ENCODE measurements around the gene ADGRG1. TPM values are rescaled to one million over a fixed set of nuclear protein-coding genes. Genes with fewer than 3 reads are reported as not detected.
A peak's percentile ranks its signal among the peaks of the same experiment; 100 is the strongest.

Gene ADGRG1
- total RNA-seq, 2 donors from 2014 or later: 81.2 to 111 TPM

GRCh38 chr16:57629516-57630406, 1.3 kb downstream of the ADGRG1 start:
- ATAC-seq: no peak
- intact Hi-C loops (cut with DNase I, micrococcal nuclease): no loop called here
- DNase-seq: no peak

GRCh38 chr16:57630407-57630797, 2.0 kb downstream of the ADGRG1 start:
- DNase-seq: no peak
- intact Hi-C loops (cut with DNase I, micrococcal nuclease): no loop called here
- ATAC-seq: no peak

- ATAC-seq: no peak
- DNase-seq: no peak
- intact Hi-C loops (cut with DNase I, micrococcal nuclease): no loop called here
Observed at GRCh38 chr16:57630931-57631845, 2.8 kb downstream of the ADGRG1 start.

- DNase-seq: no peak
- intact Hi-C loops (cut with DNase I, micrococcal nuclease): no loop called here
- no peak for ATAC-seq
Observed at GRCh38 chr16:57632568-57632967, 4.1 kb downstream of the ADGRG1 start.

DNA sequence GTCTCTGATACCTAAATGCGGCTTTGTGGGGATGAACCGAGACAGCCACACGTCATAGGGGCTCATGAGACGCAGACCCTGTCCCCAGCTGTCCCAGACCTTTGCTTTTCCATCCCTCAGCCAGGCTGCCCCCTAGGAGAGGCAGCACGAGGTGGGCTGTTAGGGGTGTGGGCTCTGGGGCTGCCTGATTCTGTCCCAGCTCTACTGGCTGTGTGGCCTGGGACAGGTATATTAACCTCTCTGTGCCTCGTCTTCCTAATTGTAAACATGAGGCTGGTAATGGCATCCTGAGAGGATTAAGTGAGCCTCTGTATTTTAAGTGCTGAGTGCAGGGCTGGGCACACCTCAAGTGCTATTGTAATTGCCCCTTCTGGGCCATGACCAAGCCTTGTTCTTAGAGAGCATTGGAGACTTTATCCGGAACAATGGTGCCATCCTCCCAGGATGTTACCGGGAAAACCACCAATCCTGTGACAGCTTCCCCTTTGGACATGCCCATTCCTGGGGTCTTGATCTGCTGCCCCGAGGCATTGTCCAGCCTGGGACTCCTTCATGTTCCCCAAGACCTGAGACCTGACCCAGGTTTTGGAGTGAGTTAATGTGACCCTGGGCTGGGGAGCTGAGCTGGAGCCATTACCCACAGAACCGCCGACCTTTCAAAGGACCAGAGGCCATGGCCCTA, 5.1 kb downstream of the ADGRG1 start:
- ATAC-seq (no peak), DNase-seq (no peak)
- intact Hi-C loops (cut with DNase I, micrococcal nuclease): no loop called here

GRCh38 chr16:57634171-57634570, 5.7 kb downstream of the ADGRG1 start:
- no peak for ATAC-seq
- intact Hi-C loops (cut with DNase I, micrococcal nuclease): no loop called here
- no peak for DNase-seq

DNA sequence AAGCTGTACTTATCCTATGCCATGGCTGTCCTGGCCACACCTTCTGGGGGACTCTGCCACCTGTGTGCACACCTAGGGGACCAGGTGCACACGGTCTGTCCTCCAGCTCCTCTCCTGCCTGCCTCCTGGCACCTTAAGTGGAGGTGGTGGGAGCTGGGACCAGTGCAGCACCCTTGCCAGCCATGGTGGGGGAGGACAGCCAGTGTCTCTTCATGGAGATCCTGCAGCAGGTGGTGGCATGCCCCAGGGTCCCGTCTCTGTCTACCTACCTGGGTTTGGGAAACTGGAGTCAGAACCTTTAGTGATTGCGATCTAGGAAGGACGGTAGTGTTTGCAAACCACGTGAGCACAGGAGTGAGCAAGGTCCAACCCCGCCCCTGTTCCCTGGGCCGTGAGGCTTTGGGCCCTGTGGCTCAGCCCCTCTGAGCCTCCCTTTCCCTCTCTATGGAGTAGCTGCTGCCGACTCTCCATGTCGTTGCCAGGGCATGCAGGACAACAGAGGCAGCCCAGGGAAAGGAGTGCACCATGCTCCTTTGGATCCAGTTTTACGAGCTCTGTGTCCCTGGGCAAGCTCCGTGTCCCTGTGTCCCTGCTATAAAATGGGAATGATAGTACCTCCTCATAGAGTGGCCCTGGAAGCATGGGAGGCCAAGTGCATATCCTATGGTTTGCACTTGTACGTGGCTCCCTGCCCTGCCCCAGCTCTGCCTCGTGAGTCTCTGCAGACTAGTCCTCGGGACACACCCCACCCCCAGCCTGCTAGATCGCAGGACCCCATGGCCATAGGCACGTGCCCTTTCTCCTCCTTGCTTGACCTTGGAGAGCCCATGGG, 7.1 kb downstream of the ADGRG1 start:
- intact Hi-C loops (cut with DNase I, micrococcal nuclease): no loop called here
- peak; percentile 82 to 84 for DNase-seq
- ATAC-seq: peak; percentile 93

DNA sequence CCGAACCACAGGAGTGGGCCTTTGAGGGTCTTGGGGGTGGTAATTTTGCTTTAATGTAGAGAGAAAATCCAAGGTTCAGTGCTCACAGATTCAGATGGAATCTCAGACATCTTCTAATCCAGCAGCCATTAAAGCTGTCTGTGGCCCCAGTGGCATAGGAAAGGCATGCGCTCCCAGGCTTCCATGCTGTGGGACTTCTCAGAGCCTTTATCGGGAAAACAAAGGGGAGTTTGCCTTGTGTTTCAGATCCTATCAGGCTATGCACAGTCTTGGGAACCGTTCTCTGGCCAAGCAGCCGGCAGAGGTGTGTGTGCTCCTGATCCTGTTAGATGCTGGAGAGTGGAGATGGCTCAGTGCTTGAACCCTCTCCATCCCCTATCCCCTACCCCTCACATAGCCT, 7.8 kb downstream of the ADGRG1 start:
- intact Hi-C loops (cut with DNase I, micrococcal nuclease): no loop called here
- DNase-seq (no peak), ATAC-seq (no peak)

- DNase-seq (no peak), ATAC-seq (no peak)
- intact Hi-C loops (cut with DNase I, micrococcal nuclease): no loop called here
Observed at GRCh38 chr16:57637020-57637419, 8.6 kb downstream of the ADGRG1 start.

DNA sequence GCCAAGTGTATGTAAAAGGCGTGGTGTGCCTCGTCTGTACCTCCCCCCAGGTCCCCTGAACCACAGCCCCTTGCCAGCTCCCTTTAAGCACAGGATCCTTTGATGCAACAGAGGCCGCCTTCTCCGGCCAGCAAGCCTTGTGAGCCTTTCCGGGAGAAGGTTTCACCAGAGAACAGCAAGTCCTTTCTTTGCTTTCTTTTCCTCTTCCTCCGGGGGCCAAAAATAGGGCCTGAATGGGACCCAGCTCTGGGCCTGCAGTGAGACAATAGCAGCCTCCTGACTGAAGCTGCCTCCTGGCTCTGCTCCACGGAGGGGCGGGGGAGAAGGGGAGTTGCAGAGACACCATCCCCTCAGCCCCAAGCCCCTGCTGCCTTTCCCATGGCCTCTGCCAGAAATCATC, 9.0 kb downstream of the ADGRG1 start:
- DNase-seq (no peak), ATAC-seq (no peak)
- intact Hi-C loops (cut with DNase I, micrococcal nuclease): no loop called here

GRCh38 chr16:57637965-57638364, 9.5 kb downstream of the ADGRG1 start:
- intact Hi-C loops (cut with DNase I, micrococcal nuclease): no loop called here
- ATAC-seq (no peak), DNase-seq (no peak)

GRCh38 chr16:57638381-57638780, 10.0 kb downstream of the ADGRG1 start:
- intact Hi-C loops (cut with DNase I, micrococcal nuclease): no loop called here

GRCh38 chr16:57639172-57639887, 10.9 kb downstream of the ADGRG1 start:
- DNase-seq (no peak), ATAC-seq (no peak)
- intact Hi-C loops (cut with DNase I, micrococcal nuclease): no loop called here

More at GRCh38 chr16:57638381-57638780, 10.0 kb downstream of the ADGRG1 start:
- DNase-seq (no peak), ATAC-seq (no peak)

GRCh38 chr16:57640185-57640584, 11.8 kb downstream of the ADGRG1 start:
- intact Hi-C loops (cut with DNase I, micrococcal nuclease): loop anchor here in 1 of 2 donors (10.0 kb wide), 1 partner anchor 45 kb away; no protein-coding TSS in a partner anchor
- DNase-seq (no peak), ATAC-seq (no peak)

DNA sequence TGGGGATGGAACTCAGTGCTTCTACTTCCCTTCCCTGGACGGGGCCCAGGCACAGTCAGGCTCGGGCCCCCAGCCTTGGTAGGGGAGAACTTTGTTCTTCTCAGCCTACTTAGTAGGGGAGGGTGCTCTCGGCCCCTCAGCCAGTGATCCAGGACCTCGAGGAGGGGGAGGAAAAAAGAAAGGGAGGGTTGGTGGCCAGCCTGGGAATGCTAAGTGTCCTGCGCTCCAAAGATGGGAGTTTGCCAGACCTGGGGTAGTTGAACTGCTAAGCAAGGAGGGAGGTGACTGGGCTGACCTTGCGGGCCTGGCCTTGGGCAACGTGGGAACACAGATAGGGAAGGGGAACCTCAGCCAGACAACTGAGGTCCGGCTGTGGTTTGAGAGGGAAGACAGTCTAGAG, 12.2 kb downstream of the ADGRG1 start:
- ATAC-seq (no peak), DNase-seq (no peak)
- intact Hi-C loops (cut with DNase I, micrococcal nuclease): loop anchor here in 1 of 2 donors (10.0 kb wide), 1 partner anchor 46 kb away; no protein-coding TSS in a partner anchor

GRCh38 chr16:57642160-57643135, 14.0 kb downstream of the ADGRG1 start:
- ATAC-seq (no peak), DNase-seq (no peak)
- intact Hi-C loops (cut with DNase I, micrococcal nuclease): loop anchor here in 1 of 2 donors (10.0 kb wide), 1 partner anchor 48 kb away; no protein-coding TSS in a partner anchor

All from left colon (tissue), 2 donors.